NB4 (cell line): ENCODE results near the gene GGACT.
A peak's percentile ranks its signal among the peaks of the same experiment; 100 is the strongest.

Source experiments
- MYC ChIP-seq: IDR thresholded peaks from 2 replicates; pipeline ENCODE4 v1.6.1; 2011; ENCODE audit warnings: low read depth, low read length
- POLR2A ChIP-seq: IDR thresholded peaks from 2 replicates; pipeline ENCODE4 v1.6.1; 2011; ENCODE audit warnings: mild to moderate bottlenecking; ENCODE audit not compliant: insufficient read length; ENCODE audit errors: extremely low read depth
- TF ChIP-seq, protein P1 (sequence below): IDR thresholded peaks from one replicate; pipeline ENCODE4 v1.5.1; 2012; ENCODE audit warnings: low read depth, low read length
- TF ChIP-seq, protein P2 (sequence below): IDR thresholded peaks from 2 replicates; pipeline ENCODE4 v1.6.1; 2011; ENCODE audit warnings: low read depth, low read length

DNA sequence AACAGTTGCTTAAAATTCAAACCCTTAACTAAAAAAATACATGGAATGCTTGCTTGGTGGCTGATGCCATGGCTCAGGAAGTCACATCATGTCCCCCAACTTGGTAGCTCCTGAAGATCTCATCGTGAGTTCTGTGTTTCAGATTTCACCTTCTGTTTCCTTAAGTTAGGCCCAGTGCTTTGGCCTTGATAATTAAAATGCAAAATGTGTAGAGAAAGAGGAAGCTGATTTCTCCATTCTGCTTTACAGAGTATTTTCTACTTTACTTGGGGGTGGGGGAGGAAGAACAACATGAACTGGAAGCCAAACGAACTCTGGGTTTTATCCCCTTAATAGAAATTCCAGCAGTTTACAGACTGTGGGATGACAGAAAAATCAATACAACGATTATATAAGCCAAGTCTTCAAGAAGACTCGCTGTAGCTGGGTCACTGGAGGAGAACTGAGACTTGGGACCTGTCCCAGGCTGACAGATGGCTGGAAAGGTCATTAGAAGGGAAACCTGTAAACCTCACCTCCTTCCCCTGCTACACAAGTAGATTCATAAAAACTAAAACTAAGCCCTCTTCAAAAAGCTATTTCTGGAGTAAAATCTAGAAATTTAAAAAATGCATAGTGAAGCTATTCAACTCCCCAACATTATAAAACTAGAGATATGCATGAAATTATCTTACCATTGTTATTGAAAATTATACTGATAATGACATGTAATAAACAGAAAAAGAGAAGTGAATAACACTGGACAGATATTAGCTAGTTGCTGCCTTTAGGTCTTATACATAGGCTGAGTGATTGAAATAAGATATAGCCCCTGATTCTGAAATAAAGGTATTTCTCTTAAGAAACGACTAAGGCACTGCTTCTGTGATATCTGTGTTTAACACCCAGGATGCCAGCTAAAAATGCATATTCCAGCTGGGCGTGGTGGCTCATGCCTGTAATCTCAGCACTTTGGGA, 22.1 kb upstream of the GGACT start:
- TF ChIP-seq, protein P1, sequence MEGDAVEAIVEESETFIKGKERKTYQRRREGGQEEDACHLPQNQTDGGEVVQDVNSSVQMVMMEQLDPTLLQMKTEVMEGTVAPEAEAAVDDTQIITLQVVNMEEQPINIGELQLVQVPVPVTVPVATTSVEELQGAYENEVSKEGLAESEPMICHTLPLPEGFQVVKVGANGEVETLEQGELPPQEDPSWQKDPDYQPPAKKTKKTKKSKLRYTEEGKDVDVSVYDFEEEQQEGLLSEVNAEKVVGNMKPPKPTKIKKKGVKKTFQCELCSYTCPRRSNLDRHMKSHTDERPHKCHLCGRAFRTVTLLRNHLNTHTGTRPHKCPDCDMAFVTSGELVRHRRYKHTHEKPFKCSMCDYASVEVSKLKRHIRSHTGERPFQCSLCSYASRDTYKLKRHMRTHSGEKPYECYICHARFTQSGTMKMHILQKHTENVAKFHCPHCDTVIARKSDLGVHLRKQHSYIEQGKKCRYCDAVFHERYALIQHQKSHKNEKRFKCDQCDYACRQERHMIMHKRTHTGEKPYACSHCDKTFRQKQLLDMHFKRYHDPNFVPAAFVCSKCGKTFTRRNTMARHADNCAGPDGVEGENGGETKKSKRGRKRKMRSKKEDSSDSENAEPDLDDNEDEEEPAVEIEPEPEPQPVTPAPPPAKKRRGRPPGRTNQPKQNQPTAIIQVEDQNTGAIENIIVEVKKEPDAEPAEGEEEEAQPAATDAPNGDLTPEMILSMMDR = no peak
- TF ChIP-seq, protein P2, sequence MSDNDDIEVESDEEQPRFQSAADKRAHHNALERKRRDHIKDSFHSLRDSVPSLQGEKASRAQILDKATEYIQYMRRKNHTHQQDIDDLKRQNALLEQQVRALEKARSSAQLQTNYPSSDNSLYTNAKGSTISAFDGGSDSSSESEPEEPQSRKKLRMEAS = peak; percentile 43; the same call in 1 of the 2 replicates
- TF ChIP-seq POLR2A = no peak
- peak; percentile 33; the same call in 1 of the 2 replicates for TF ChIP-seq MYC
